GM23338 (cell line): ENCODE data around the gene MRGPRF. TPM values are rescaled to one million over a fixed set of nuclear protein-coding genes. Genes with fewer than 3 reads are reported as not detected.

Experiments used
- ATAC-seq: fragments of 200-7000 bp; cut with Tn5 transposase; 3 replicates; pipeline ENCODE4 v1.9.1; 2020
- DNase-seq: peaks from one replicate; pipeline ENCODE4 v3.0.0-alpha.2; 2015; ENCODE audit warnings: low spot score
- H2AFZ ChIP-seq: fragments of 200-600 bp; sonication (generic); 2 replicates; pipeline ENCODE4 v1.8.0; 2016; ENCODE audit warnings: antibody characterized with exemption, mild to moderate bottlenecking, moderate library complexity
- H3F3A ChIP-seq: fragments of 200-600 bp; sonication (generic); replicated peaks from 2 replicates; pipeline ENCODE4 v1.8.0; 2017; ENCODE audit warnings: antibody characterized with exemption, mixed run types, low read depth
- H3K27ac ChIP-seq: fragments of 200-600 bp; sonication (generic); 2 replicates; pipeline ENCODE4 v1.6.1; 2016; ENCODE audit warnings: low read depth
- H3K27me3 ChIP-seq: fragments of 200-600 bp; sonication (generic); 2 replicates; pipeline ENCODE4 v1.8.0; 2016; ENCODE audit warnings: mild to moderate bottlenecking, mixed run types, moderate library complexity; ENCODE audit not compliant: insufficient read depth
- H3K36me3 ChIP-seq: fragments of 200-600 bp; sonication (generic); 2 replicates; pipeline ENCODE4 v1.8.0; 2016; ENCODE audit warnings: mild to moderate bottlenecking; ENCODE audit not compliant: insufficient read depth
- H3K4me1 ChIP-seq: fragments of 200-600 bp; sonication (generic); 2 replicates; pipeline ENCODE4 v1.8.0; 2016; ENCODE audit warnings: mild to moderate bottlenecking, moderate library complexity; ENCODE audit not compliant: insufficient read depth
- H3K4me2 ChIP-seq: fragments of 200-600 bp; sonication (generic); 2 replicates; pipeline ENCODE4 v1.7.1; 2017; ENCODE audit warnings: mixed run types
- H3K4me3 ChIP-seq: fragments of 200-600 bp; sonication (generic); 2 replicates; pipeline ENCODE4 v1.6.1; 2016; ENCODE audit warnings: mixed run types
- H3K79me2 ChIP-seq: fragments of 200-600 bp; sonication (generic); replicated peaks from 2 replicates; pipeline ENCODE4 v1.8.0; 2017; ENCODE audit warnings: mild to moderate bottlenecking; ENCODE audit not compliant: insufficient read depth
- H3K9me2 ChIP-seq: fragments of 200-600 bp; sonication (generic); 2 replicates; pipeline ENCODE4 v1.8.0; 2017; ENCODE audit not compliant: insufficient read depth
- H4K20me1 ChIP-seq: fragments of 200-600 bp; sonication (generic); replicated peaks from 2 replicates; pipeline ENCODE4 v1.8.0; 2017; ENCODE audit warnings: mild to moderate bottlenecking; ENCODE audit not compliant: insufficient read depth
- H3K27ac Mint-ChIP-seq: 2 replicates; pipeline ENCODE4 v1.8.0; 2020; ENCODE audit warnings: inconsistent platforms, mild to moderate bottlenecking, moderate library complexity, mixed read lengths
- H3K27me3 Mint-ChIP-seq: 3 replicates; pipeline ENCODE4 v1.8.0; 2022; ENCODE audit warnings: low read depth, mild to moderate bottlenecking, moderate library complexity, mixed read lengths, inconsistent platforms; ENCODE audit not compliant: insufficient read depth, poor library complexity
- H3K36me3 Mint-ChIP-seq: 3 replicates; pipeline ENCODE4 v1.8.0; 2021; ENCODE audit warnings: low read depth, mild to moderate bottlenecking, inconsistent platforms, moderate library complexity, mixed read lengths
- H3K4me1 Mint-ChIP-seq: 3 replicates; pipeline ENCODE4 v1.8.0; 2020; ENCODE audit warnings: mild to moderate bottlenecking, inconsistent platforms, mixed read lengths
- H3K4me3 Mint-ChIP-seq: 3 replicates; pipeline ENCODE4 v1.8.0; 2021; ENCODE audit warnings: moderate library complexity, mild to moderate bottlenecking, inconsistent platforms, mixed read lengths
- H3K9me3 Mint-ChIP-seq: 3 replicates; pipeline ENCODE4 v1.8.0; 2020; ENCODE audit warnings: moderate library complexity, mild to moderate bottlenecking, inconsistent platforms, mixed read lengths
- CREB1 ChIP-seq: fragments of 250-450 bp; sonication (Bioruptor Pico); IDR thresholded peaks from 2 replicates; pipeline ENCODE4 v1.5.0; 2020; ENCODE audit warnings: low read depth, mild to moderate bottlenecking, moderate library complexity
- EZH2phosphoT487 ChIP-seq: fragments of 200-600 bp; sonication (generic); IDR thresholded peaks from one replicate; pipeline ENCODE4 v1.8.1; 2018; ENCODE audit warnings: antibody characterized with exemption; ENCODE audit not compliant: unreplicated experiment
- JUNB ChIP-seq: IDR thresholded peaks from one replicate; pipeline ENCODE4 v1.6.1; 2016; ENCODE audit warnings: antibody characterized with exemption; ENCODE audit not compliant: unreplicated experiment
- NANOG ChIP-seq: IDR thresholded peaks from 2 replicates; pipeline ENCODE4 v1.6.1; 2016; ENCODE audit warnings: antibody characterized with exemption, borderline replicate concordance
- POLR2AphosphoS5 ChIP-seq: IDR thresholded peaks from 2 replicates; pipeline ENCODE4 v1.6.1; 2016; ENCODE audit warnings: antibody characterized with exemption, low read depth
- STAT1 ChIP-seq: IDR thresholded peaks from one replicate; pipeline ENCODE4 v1.6.1; 2016; ENCODE audit warnings: antibody characterized with exemption; ENCODE audit not compliant: unreplicated experiment
- ZNF114 ChIP-seq: fragments of 250-450 bp; sonication (Bioruptor Pico); IDR thresholded peaks from 2 replicates; pipeline ENCODE4 v1.5.0; 2020; ENCODE audit warnings: mild to moderate bottlenecking, moderate library complexity
- ZNF331 ChIP-seq: fragments of 250-450 bp; sonication (Bioruptor Pico); IDR thresholded peaks from 2 replicates; pipeline ENCODE4 v1.5.0; 2020; ENCODE audit warnings: low read depth, mild to moderate bottlenecking, moderate library complexity
- polyA plus RNA-seq: library from polyadenylated mRNA; unstranded; fragments of >200 nt; fragmentation: Nextera tagmentation; extraction: Ambion mirVana; gene quantifications from 2 replicates; pipeline ENCODE4 v1.2.1, GENCODE V29; 2016
- total RNA-seq: library from RNA; depleted of rRNA; stranded (reverse); fragments of >200 nt; shearing (Covaris generic); gene quantifications from 2 replicates; pipeline ENCODE4 v1.2.3, GENCODE V29; 2014
- TF ChIP-seq, protein P1 (sequence below): IDR thresholded peaks from 2 replicates; pipeline ENCODE4 v1.6.1; 2016; ENCODE audit warnings: antibody characterized with exemption
- TF ChIP-seq, protein P2 (sequence below): IDR thresholded peaks from one replicate; pipeline ENCODE4 v1.6.1; 2018; ENCODE audit warnings: antibody characterized with exemption; ENCODE audit not compliant: unreplicated experiment

The MRGPRF gene
- total and polyA plus RNA-seq, 2 experiments from 2014 or later: 3.3 to 9.0 TPM

DNA sequence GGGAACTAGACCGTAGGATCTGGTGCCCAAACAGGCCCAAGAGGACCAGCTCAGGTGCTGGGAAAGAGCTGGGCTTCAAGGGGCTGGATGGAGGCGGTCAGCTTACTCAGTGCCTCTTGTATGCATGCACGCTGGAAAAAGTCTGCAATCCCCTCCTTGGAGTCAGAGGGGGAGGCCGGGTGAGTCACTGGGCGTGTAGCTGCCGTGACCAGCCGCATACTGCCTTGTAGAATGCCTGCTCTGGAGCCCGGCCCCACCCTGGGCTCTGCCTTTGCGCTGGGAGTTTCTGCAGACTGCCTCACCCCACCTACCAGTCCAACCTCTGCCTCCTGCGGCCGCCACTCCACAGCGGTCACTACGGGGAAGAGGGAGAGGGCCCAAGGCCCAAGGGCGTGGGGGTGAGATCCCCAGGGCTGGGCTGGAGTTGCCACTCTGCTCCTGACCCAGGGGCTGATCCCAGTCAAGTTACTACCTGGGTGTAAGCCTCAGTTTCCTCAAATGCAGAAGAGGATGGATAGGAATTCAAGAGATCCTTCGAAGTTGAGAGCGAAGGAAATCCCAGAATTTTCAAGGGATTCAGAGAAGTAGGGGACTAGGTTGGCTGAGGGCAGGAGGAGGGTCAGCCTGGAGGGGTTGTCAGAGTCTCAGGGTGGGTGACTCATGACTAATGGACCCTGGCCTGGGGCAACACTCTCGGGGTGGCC, 4.2 kb downstream of the MRGPRF start (continued):
- TF ChIP-seq, protein P1, sequence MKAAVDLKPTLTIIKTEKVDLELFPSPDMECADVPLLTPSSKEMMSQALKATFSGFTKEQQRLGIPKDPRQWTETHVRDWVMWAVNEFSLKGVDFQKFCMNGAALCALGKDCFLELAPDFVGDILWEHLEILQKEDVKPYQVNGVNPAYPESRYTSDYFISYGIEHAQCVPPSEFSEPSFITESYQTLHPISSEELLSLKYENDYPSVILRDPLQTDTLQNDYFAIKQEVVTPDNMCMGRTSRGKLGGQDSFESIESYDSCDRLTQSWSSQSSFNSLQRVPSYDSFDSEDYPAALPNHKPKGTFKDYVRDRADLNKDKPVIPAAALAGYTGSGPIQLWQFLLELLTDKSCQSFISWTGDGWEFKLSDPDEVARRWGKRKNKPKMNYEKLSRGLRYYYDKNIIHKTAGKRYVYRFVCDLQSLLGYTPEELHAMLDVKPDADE: no peak
- TF ChIP-seq ZNF331 (no peak), ZNF114 (no peak), EZH2phosphoT487 (no peak), CREB1 (CRISPR knock-in tag) (no peak)
- TF ChIP-seq, protein P2, sequence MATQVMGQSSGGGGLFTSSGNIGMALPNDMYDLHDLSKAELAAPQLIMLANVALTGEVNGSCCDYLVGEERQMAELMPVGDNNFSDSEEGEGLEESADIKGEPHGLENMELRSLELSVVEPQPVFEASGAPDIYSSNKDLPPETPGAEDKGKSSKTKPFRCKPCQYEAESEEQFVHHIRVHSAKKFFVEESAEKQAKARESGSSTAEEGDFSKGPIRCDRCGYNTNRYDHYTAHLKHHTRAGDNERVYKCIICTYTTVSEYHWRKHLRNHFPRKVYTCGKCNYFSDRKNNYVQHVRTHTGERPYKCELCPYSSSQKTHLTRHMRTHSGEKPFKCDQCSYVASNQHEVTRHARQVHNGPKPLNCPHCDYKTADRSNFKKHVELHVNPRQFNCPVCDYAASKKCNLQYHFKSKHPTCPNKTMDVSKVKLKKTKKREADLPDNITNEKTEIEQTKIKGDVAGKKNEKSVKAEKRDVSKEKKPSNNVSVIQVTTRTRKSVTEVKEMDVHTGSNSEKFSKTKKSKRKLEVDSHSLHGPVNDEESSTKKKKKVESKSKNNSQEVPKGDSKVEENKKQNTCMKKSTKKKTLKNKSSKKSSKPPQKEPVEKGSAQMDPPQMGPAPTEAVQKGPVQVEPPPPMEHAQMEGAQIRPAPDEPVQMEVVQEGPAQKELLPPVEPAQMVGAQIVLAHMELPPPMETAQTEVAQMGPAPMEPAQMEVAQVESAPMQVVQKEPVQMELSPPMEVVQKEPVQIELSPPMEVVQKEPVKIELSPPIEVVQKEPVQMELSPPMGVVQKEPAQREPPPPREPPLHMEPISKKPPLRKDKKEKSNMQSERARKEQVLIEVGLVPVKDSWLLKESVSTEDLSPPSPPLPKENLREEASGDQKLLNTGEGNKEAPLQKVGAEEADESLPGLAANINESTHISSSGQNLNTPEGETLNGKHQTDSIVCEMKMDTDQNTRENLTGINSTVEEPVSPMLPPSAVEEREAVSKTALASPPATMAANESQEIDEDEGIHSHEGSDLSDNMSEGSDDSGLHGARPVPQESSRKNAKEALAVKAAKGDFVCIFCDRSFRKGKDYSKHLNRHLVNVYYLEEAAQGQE: no peak

DNA sequence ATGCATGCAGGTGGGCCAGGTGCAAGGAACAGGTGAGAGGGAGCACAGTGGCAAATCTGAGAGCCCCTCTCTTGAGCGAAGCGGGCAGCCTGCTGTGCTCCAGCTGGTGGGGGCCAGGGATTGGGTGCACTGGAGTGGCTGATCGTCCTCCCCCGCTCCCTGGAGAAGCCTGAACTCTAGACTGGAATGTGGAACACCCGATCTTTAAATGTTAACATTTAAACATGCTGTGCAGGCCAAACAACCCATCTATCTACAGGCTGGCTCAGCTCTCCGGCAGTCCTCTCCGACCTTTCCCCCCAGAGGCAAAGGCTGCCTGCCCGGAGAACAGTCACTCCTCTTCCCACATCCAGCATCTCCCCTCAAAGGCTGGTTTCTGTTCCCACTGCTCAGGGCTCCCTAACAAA, 5.1 kb downstream of the MRGPRF start:
- Mint-ChIP-seq H3K27ac (no peak overlapping the region), H3K27me3 (peaks cover 14% of the 10 kb centered on the region), H3K4me3 (no peak overlapping the region), H3K36me3 (peaks cover 3% of the 10 kb centered on the region; the same call in 2 of the 3 replicates), H3K9me3 (no peaks in the 10 kb centered on the region), H3K4me1 (peaks cover 18% of the 10 kb centered on the region)
- H4K20me1 ChIP-seq: no peaks in the 10 kb centered on the region
- H3K79me2 ChIP-seq: no peaks in the 10 kb centered on the region
- DNase-seq: no peak
- no peak overlapping the region for H3K4me2 ChIP-seq
- H3K9me2 ChIP-seq: no peaks in the 10 kb centered on the region
- H3K36me3 ChIP-seq: no peaks in the 10 kb centered on the region
- peaks cover 18% of the 10 kb centered on the region for H3K4me1 ChIP-seq
- no peak overlapping the region for H3K27ac ChIP-seq
- no peaks in the 10 kb centered on the region for H3K27me3 ChIP-seq
- H3F3A ChIP-seq: no peaks in the 10 kb centered on the region
- H3K4me3 ChIP-seq: no peak overlapping the region
- no peak overlapping the region for H2AFZ ChIP-seq
- ATAC-seq: no peak
- no peak for TF ChIP-seq JUNB
- TF ChIP-seq NANOG: no peak
- TF ChIP-seq STAT1: no peak
- no peak for TF ChIP-seq POLR2AphosphoS5
- TF ChIP-seq, protein P2: no peak
- TF ChIP-seq, protein P1: no peak
- TF ChIP-seq ZNF114: no peak
